ENCODE data around the gene PHF12. TPM values are rescaled to one million over a fixed set of nuclear protein-coding genes. Genes with fewer than 3 reads are reported as not detected.

Gene PHF12
- total and polyA plus RNA-seq, 2 of the 13 experiments (the other 11 are each of a cell fraction or from before 2014, with no cell fraction given): 9.8 to 17.1 TPM

DNA sequence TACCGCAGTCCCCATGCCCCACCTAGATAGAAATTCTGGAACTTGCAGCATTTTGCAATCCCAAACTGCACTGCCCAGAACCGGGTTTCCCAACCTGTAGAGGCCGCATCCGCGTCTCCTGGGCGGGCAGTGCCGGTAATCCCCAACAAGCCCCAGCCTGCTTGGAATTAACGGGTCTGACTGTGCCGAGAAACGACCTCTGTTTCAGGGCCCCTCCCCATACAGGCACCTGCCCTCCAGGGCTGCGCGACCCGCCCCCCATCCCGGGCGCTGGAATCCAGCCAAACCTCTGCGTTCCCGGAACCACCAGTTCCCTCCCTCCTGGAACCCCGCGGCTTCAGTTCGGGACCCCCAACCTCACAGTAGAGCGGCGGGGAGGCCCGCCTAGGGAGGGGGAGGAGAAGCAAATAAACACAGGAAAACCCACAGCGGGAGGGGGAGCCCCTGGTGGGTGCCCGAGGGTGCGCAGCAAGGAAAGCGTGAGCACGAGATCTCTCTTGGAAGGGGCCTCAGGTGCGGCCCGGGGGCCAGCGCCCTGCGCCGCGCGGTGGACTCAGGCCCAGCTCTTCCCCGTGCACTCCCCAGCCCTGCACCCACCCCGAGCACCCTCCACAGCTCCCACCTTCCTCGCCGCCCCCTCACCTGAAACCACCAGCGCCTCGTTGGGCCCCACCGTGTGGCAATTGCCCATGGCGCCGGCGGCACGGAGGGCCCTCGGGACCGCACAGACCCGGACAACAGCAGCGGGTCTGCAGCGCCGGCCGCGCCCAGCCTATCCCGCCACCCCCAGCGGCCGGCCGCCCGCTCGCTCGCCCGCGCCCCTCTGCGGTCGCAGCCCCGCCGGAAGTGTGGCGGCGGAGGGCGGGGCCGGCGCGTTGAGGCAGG lies 54.2 kb downstream of the PHF12 start, which contains the start of gene FLOT2 (continued):
- TF ChIP-seq SKI (IDR thresholded peaks at IDR 0.05; ENCODE audit: partially characterized antibody) (peak; percentile 53), PHF20 (CRISPR knock-in tag; IDR thresholded peaks at IDR 0.05) (no peak), MBD4 (IDR thresholded peaks at IDR 0.05; ENCODE audit: borderline replicate concordance, low read length) (no peak), KDM5B (CRISPR knock-in tag; IDR thresholded peaks at IDR 0.05; ENCODE audit: borderline replicate concordance) (peak; percentile 58; the same call in 1 of the 2 replicates), NONO (IDR thresholded peaks at IDR 0.05) (no peak), NONO (CRISPR knock-in tag; conservative IDR thresholded peaks at IDR 0.05) (peak; percentile 53; the same call in 1 of the 2 replicates), HIVEP1 (CRISPR knock-in tag; IDR thresholded peaks at IDR 0.05) (peak; percentile 85), ZNF138 (CRISPR knock-in tag; IDR thresholded peaks at IDR 0.05; ENCODE audit: low read depth) (peak; percentile 67; the same call in 1 of the 2 replicates), ZNF10 (CRISPR knock-in tag; IDR thresholded peaks at IDR 0.05; ENCODE audit: borderline replicate concordance, low read depth) (no peak), NFE2L1 (CRISPR knock-in tag; IDR thresholded peaks at IDR 0.05; ENCODE audit: borderline replicate concordance) (no peak), ADNP (CRISPR knock-in tag; IDR thresholded peaks at IDR 0.05) (0 out of 2 replicates have a peak, but pooled peaks have one; percentile 3), ZKSCAN8 (CRISPR knock-in tag; IDR thresholded peaks at IDR 0.05; ENCODE audit: borderline replicate concordance) (no peak), ZNF883 (CRISPR knock-in tag; IDR thresholded peaks at IDR 0.05; ENCODE audit: not compliant biosample characterization) (peak; percentile 37), ZNF788 (CRISPR knock-in tag; IDR thresholded peaks at IDR 0.05; ENCODE audit: borderline replicate concordance) (peak; percentile 9; the same call in 1 of the 2 replicates), PCBP1 (IDR thresholded peaks at IDR 0.05; ENCODE audit: borderline replicate concordance, low read depth, low read length) (peak; percentile 92; the same call in 1 of the 2 replicates), ZNF3 (CRISPR knock-in tag; IDR thresholded peaks at IDR 0.05) (no peak), ZNF891 (CRISPR knock-in tag; IDR thresholded peaks at IDR 0.05) (peak; percentile 55; the same call in 1 of the 2 replicates), ZNF710 (CRISPR knock-in tag; IDR thresholded peaks at IDR 0.05; ENCODE audit: borderline replicate concordance) (0 out of 2 replicates have a peak, but pooled peaks have one; percentile 15)
- TF ChIP-seq, protein P1, sequence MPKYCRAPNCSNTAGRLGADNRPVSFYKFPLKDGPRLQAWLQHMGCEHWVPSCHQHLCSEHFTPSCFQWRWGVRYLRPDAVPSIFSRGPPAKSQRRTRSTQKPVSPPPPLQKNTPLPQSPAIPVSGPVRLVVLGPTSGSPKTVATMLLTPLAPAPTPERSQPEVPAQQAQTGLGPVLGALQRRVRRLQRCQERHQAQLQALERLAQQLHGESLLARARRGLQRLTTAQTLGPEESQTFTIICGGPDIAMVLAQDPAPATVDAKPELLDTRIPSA (CRISPR knock-in tag; IDR thresholded peaks at IDR 0.05; ENCODE audit: borderline replicate concordance): no peak
